A673 (cell line): ENCODE data around the gene MAP4.

Source experiments
- CTCF ChIP-seq: fragments of 300-800, 200-600 bp; sonication (generic); conservative IDR thresholded peaks from 2 replicates; pipeline ENCODE4 v1.5.1; 2017; ENCODE audit warnings: low read depth, mild to moderate bottlenecking, antibody characterized with exemption, low read length, moderate library complexity, mixed read lengths
- EZH2 ChIP-seq: fragments of 200-600 bp; sonication (generic); IDR thresholded peaks from 2 replicates; pipeline ENCODE4 v1.6.1; 2017; ENCODE audit warnings: borderline replicate concordance, low read depth, mild to moderate bottlenecking, mixed read lengths, antibody characterized with exemption, low read length; ENCODE audit not compliant: poor library complexity, severe bottlenecking

GRCh38 chr3:47854720-47855455 is 161.3 kb downstream of the MAP4 start:
- TF ChIP-seq CTCF = no peak
- TF ChIP-seq EZH2 = no peak
